ENCODE measurements around the gene P2RY2. TPM values are rescaled to one million over a fixed set of nuclear protein-coding genes. Genes with fewer than 3 reads are reported as not detected.
"Not testable (repeated sequence)": the region's sequence is repeated elsewhere in the genome, so short reads cannot be mapped to it uniquely, and the experiment has no call there.

The P2RY2 gene
- total RNA-seq, 1 donor from 2014 or later: 3.4 TPM

- DNase-seq (ENCODE audit: low read depth): no peak
Measured at GRCh38 chr11:73187854-73188253, 30.2 kb upstream of the P2RY2 start.

- DNase-seq (ENCODE audit: low read depth): peak; percentile 85
Measured at GRCh38 chr11:73188301-73188700, 29.8 kb upstream of the P2RY2 start.

- no peak for DNase-seq (ENCODE audit: low read depth)
Measured at GRCh38 chr11:73189315-73189714, 28.8 kb upstream of the P2RY2 start.

- DNase-seq (ENCODE audit: low read depth): no peak
Measured at GRCh38 chr11:73189723-73190556, 28.1 kb upstream of the P2RY2 start.

- DNase-seq (ENCODE audit: low read depth): no peak
Measured at GRCh38 chr11:73190557-73190885, 27.6 kb upstream of the P2RY2 start.

DNA sequence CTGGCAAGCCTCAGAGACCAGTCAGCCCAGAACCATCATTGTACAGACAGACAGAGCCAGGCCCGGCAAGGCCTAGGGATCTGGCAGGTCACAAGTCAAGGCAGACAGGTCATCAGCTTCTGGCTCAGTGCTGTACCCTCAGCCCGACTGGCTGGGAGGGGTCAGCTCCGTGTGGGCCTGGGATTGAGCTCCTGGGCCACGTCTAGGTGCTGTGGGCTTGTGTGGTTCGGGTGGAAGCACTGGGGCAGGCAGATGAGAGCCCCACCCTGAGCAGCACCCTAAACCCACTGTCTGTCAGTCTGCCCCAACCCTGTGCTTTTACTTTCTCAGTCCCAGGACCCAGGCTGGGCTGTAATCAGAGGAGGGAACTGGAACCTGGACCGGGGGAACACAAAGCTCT, 26.9 kb upstream of the P2RY2 start:
- DNase-seq (ENCODE audit: low read depth): peak; percentile 38

- no peak for DNase-seq (ENCODE audit: low read depth)
Measured at GRCh38 chr11:73192272-73192671, 25.8 kb upstream of the P2RY2 start.

GRCh38 chr11:73193251-73194033, 24.6 kb upstream of the P2RY2 start:
- no peak for DNase-seq (ENCODE audit: low read depth)

DNA sequence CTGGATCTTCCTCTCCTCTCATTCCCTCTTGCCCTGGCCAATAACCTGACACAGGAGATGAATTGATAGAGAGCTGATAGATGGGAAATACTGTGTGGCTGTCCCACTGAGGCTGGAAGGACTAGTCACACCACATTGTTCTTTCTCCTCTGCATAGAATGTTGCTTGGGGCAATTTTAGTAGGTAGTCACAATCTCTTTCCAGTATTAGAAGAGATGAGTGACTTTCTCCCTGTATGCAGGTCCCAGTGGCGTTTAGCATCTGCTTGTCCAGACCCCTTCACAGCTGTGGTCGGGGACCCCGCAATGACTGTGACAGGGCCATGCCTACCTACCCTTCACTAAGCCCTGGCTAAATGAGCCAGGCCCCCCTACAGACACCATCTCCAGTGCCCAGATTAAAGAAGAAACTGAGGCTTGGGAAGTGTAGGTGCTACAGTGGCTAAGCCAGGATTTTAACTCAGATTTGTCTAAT, 24.0 kb upstream of the P2RY2 start:
- no peak for DNase-seq (ENCODE audit: low read depth)

GRCh38 chr11:73194593-73194992, 23.5 kb upstream of the P2RY2 start:
- DNase-seq (ENCODE audit: low read depth): peak; percentile 69

DNA sequence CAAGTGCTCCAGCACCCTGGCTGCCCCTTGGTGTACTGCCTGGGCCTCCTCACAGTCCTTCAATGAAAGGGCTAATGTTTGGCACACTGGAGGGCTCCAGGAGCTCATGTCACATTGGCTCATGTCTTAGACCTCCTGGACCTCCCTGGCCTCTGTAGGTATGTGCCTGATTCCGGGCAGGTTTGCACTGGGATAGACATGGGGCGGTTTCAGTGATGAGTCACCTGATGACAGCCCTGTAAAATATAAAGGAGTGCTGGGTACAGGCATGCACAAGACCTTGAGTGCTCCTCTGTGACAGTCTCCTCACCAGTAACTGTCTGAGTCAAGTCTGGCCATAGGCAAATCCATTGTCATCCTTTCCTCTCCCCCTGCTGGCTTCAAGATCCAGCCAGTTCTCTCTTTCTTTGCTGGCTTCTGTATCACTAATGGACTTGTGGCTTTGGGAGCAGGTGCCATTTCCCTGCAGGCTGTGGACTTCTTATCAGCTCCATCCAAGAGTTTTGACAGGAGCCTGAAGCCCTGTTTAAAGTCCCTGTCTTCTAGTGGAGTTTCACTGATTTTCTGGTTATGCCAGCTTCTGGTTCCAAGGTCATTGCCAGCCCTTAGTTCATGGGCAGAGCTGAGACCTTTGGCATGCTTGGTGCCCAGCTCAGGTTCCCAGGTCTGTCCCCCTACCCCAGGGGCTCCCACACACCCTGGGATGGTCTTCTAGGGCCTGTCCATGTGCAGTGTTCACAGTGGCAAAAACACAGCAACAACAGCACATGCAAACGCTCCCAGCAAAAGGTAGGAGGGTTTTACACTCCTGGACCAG, 22.7 kb upstream of the P2RY2 start:
- DNase-seq (ENCODE audit: low read depth): peak; percentile 74

DNA sequence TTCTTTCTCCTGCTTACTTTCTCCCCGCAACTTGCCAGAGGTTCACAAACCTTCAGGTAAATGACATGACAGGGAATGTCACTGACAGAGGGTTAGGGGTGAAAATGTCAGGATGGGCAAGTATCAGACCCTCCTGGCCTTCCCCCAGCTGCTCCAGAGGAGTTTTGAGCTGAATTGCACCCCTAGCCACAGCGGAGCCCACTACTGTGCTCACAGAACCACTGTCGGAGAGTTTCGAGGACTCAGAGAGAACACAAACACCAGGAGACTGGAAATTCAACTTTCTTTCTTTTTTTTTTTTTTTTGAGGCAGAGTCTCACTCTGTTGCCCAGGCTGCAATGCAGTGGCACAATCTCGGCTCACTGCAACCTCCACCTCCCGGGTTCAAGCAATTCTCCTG, 21.5 kb upstream of the P2RY2 start:
- no peak for DNase-seq (ENCODE audit: low read depth)

DNA sequence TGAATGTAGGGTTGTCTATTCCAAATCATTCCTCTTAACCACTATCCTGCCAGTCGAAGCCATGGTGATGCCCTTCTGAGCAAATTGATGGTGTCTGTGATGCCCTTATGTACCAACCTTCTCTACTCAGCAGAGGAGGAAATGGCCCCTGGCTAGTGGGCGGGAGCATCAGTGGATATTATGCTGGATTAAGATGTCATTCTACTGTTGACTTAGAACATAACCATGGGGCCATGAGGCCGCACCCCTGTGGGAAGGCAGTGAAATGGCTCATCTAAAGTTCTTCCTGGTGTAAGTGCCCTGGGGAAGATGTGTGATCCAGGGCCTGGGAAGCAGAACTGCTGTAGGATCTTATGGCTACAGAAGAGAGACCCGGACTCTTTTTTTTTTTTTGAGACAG, 20.7 kb upstream of the P2RY2 start:
- no peak for DNase-seq (ENCODE audit: low read depth)

GRCh38 chr11:73197787-73198186, 20.3 kb upstream of the P2RY2 start:
- DNase-seq (ENCODE audit: low read depth): not testable (repeated sequence)

DNA sequence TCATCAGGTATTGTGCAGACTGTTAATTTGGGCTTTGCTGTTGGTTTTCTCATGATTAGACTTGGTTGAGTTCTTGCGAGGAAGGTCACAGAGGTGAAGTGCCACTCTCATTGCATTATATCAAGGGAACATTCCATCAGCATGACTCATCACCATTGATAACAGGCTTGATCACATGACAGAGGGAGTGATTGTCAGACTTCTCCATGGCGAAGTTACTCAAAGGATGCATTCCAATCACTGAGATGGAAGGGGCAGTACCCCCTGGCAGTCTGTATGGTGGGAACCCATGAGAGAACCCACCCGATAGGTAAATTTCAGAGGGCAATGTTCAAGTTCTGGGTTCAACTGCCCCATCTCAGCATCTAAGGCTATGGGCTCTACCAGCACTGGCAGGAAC, 19.4 kb upstream of the P2RY2 start:
- DNase-seq (ENCODE audit: low read depth): no peak

- no peak for DNase-seq (ENCODE audit: low read depth)
Measured at GRCh38 chr11:73199446-73199845, 18.6 kb upstream of the P2RY2 start.

- peak; percentile 41 for DNase-seq (ENCODE audit: low read depth)
Measured at GRCh38 chr11:73200256-73200655, 17.8 kb upstream of the P2RY2 start.

GRCh38 chr11:73201249-73201648, 16.8 kb upstream of the P2RY2 start:
- no peak for DNase-seq (ENCODE audit: low read depth)

DNA sequence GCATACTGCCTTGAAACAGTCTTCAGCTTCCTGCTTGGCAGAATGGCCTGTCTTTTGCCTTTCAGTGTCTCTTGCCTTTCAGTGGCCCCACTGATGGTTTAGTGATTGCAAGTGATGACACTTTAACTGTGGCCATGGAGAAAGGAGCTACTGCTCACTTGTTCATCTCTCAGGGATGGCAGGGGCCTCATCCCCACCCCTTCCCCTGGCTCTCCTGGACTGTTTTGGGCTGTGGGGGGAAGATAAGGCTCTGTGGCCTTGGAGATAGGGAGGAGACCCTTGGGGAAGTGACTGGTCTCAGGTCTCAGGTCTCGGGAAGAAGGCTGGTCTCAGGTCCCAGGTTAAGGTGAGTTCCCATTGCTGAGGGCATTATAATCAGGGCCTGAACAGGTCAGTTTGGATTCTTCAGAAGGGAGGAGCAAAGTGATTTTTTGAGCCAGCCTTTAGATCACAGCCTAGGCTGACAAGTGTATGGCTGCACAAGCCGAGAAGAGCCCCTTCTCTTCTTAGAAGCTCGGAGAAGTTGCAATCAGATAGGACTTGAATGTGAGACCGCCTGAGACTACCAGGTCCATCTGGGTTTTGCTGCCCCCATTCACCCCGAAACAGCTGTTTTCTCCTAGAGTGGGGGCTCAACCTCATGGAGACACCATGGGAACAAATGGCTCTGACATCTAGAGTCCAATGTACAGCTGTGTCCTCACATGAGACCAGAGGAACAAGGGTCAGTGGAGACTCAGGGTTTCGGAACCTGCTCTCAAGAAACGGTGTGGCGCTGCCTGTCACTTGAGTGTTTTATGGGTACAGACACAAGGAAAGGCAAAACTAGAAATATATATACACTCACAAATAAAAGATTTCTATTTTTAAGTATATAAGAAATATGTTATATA, 15.9 kb upstream of the P2RY2 start:
- DNase-seq (ENCODE audit: low read depth): no peak

DNA sequence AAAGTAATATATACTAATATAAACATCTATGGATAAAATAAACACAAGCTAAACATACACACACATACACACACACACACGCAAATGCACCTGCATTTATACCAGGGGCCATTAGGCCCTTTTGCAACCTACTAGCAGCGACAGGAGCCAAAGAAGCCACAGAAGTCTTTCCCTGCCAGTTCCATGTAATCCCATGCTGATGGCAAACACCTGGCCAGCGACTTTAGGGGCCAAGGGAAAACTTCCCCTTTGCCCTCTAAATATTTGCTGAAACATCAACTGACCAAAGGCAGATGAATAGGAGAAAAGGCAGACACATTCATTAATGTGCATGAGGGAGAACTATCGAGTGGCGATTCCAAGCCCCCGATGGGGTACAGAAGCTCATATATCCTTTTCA, 14.8 kb upstream of the P2RY2 start:
- DNase-seq (ENCODE audit: low read depth): no peak

- DNase-seq (ENCODE audit: low read depth): no peak
Measured at GRCh38 chr11:73203790-73204189, 14.3 kb upstream of the P2RY2 start.

Data from myocyte (in vitro differentiated cells).